Measurements from ENCODE around the gene FGR.

FGR gene

DNA sequence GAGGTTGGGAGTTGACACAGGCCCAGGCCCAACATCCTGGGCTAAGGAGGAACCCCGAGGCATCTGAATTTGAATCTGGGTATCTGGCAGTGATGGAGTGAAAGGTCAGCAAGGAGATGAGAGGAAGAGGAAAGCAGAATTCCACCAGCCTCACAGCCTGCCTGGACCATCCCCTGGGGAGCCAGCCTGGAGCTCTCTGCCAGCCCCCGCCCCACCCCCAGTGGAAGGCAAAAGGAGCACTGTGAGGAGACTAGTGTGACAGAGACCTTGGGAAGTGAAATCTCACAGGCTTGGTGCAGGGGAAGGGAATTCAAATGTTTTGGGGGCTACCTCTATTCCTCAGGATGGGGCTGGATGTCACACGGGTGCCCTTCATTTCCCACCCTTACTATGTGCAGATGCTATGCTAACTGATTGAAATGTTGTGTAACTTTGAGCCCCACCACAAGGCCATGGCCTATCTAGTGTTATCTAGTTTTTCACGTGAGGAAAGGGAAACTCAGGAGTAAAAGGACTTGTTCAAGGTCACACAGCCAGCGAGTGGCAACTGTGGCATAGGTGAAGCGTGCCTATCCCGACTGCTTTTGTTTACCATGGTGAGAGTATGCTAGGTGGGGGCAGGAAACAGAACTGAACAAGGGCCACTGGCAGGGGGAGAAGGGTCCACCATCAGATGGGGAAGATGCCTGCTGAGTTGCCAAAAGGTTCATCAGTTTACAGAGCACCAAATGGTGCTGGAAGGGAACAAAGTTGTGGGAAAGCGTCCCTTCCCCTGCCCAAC is 60.8 kb downstream of the FGR start:
- no peak overlapping the region for H3K4me3 ChIP-seq (ENCODE audit: low read length)
- TF ChIP-seq, protein P1, sequence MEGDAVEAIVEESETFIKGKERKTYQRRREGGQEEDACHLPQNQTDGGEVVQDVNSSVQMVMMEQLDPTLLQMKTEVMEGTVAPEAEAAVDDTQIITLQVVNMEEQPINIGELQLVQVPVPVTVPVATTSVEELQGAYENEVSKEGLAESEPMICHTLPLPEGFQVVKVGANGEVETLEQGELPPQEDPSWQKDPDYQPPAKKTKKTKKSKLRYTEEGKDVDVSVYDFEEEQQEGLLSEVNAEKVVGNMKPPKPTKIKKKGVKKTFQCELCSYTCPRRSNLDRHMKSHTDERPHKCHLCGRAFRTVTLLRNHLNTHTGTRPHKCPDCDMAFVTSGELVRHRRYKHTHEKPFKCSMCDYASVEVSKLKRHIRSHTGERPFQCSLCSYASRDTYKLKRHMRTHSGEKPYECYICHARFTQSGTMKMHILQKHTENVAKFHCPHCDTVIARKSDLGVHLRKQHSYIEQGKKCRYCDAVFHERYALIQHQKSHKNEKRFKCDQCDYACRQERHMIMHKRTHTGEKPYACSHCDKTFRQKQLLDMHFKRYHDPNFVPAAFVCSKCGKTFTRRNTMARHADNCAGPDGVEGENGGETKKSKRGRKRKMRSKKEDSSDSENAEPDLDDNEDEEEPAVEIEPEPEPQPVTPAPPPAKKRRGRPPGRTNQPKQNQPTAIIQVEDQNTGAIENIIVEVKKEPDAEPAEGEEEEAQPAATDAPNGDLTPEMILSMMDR (IDR thresholded peaks at IDR 0.05; ENCODE audit: insufficient read depth, low read depth, low read length, missing control alignments) = no peak
- no peak for DNase-seq (ENCODE audit: low read depth)

DNA sequence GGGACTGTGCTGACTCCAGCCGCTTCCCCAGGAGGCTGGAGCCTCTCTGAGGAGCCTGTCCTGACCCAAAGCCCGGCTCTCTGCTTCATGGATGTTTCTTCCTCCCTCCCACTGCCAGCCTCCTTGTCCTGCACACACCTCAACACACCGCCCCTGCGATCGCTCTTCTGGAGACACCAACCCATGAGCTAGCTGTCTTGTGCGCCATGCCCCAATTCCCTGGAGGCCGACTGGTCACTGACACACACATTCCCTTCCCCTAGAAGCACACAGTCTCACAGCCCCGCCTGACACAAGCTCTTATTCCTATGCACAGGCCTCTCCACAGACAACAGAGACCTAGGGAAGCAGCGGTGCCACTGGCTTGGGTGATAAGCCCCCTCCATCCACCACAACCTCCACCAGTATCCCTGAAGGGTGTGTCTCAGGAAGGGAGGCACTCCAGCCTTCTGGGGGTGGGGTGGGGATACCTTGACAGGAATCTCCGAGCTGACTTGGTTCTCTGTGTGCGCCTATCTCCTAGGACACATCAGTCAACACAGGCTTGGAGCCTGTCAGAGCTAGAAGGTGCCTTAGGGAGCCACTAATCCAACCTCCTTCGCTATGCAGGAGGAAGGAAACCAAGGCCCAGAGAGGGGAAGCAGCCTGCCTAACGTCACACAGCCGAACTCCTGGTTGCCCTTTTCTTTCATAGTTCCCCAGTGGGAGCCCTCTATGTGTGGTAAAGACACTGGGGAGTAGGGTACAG is 62.1 kb downstream of the FGR start:
- peak; percentile 46 for DNase-seq (ENCODE audit: low read depth)
- no peak overlapping the region for H3K4me3 ChIP-seq (ENCODE audit: low read length)
- TF ChIP-seq, protein P1 (IDR thresholded peaks at IDR 0.05; ENCODE audit: insufficient read depth, low read depth, low read length, missing control alignments) = no peak

DNA sequence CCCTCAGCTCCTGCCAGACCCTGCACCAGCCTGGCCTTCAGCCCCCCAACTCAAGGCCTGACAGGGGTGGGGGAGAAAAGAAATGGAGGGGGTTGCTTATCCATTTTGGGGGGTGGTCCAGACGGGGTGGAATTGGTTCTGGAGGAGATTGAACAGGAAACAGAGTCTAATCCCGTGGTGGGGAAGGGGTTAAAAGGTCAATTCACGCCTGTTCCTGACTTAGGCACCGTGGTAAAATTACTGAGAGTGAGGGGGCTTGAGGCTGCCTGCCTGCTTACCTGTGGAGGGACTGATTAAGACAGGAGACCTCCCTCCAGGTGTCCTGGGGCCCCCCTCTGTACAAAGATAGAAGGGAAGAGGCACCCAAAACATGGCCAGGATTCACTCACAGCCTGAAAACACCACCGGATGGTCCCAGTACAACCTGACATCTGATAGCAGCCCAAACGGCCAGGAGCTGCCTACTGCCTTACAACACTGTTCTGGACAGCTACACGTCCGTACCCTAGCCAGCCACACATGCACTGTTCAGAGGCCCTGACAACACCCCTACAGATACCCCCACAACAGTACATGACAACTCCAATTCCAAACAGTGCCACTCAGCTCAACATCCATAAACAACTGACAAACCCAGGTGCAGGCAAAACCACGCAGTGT is 62.8 kb downstream of the FGR start:
- no peak for DNase-seq (ENCODE audit: low read depth)
- H3K4me3 ChIP-seq (ENCODE audit: low read length) = no peak overlapping the region
- TF ChIP-seq, protein P1 (IDR thresholded peaks at IDR 0.05; ENCODE audit: insufficient read depth, low read depth, low read length, missing control alignments) = no peak

DNA sequence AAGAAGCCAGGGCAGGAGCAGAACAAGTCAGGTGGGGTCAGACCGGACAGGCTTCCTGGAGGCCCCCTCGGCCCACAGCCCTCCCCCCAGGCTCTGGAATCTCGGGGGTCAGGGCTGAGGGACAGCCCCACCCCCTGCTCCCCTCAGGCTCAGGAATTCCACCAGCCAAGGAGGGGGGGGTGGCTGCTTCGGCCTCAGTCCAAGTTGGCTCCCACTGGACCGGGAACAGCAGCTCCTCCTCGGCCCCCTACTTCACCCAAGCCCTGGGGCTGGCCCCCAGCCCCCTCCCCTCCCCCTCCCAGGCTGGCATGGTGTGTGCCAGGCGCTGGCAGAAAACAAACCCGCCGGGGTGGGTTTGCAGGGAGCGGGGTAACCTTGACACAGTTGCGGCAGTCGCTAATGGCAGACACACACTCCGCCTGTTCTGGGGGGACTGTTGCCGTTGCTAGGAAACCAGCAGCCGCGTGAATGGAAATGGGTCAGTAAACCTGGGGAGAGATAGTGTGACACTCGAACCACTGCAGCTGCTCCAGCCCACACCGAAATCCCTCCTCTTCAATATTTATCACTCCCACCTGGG is 63.5 kb downstream of the FGR start:
- TF ChIP-seq, protein P1 (IDR thresholded peaks at IDR 0.05; ENCODE audit: insufficient read depth, low read depth, low read length, missing control alignments) = no peak
- DNase-seq (ENCODE audit: low read depth) = no peak
- H3K4me3 ChIP-seq (ENCODE audit: low read length) = no peak overlapping the region

DNA sequence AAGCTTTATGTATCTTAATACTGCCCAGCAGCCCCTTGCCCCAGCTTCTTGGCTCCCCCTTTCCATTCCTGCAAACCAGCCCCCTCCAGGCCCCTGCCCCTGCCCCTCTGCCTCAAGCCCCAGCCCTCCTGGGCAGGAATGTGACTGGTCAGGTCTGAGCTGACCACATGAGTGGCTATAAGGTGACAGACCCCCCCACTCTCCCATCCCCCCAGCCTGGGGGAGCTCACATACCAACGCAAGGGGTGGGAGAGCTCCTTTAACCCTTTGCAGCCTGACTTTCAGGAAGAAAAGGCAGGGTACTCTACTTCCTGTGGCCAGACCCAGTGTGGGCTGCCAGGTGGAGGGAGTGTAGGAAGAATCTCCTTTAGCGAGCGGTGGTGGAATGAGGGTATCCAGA is 64.2 kb downstream of the FGR start:
- no peak for DNase-seq (ENCODE audit: low read depth)
- TF ChIP-seq, protein P1 (IDR thresholded peaks at IDR 0.05; ENCODE audit: insufficient read depth, low read depth, low read length, missing control alignments) = no peak
- no peak overlapping the region for H3K4me3 ChIP-seq (ENCODE audit: low read length)

DNA sequence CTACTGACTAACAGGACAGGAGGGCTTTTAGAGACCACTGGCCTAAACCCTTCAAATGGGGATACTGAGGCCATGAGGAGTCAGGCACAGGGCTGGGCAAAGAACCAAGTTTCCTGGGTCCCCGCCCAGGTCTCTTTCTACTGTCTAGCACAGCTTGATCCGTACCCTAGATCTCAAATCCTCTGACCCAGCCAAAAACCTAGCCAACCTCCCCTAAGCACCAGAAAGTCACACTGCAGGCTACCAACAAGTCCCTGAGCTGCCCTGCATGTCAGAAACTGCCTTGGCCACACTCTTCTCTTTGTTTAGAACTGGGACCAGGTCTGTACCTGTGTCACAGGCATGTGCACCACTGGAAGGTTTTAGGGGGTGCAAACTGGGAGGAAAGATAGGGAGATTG is 64.6 kb downstream of the FGR start:
- TF ChIP-seq, protein P1 (IDR thresholded peaks at IDR 0.05; ENCODE audit: insufficient read depth, low read depth, low read length, missing control alignments) = no peak
- no peak overlapping the region for H3K4me3 ChIP-seq (ENCODE audit: low read length)
- DNase-seq (ENCODE audit: low read depth) = no peak

All from epithelial cell of esophagus (primary cell).